MM.1S (cell line): ENCODE data around the gene PBX3.
"Not testable (repeated sequence)": the region's sequence is repeated elsewhere in the genome, so short reads cannot be mapped to it uniquely, and the experiment has no call there.

ENCODE experiments used
- DNase-seq: peaks from one replicate; pipeline ENCODE4 v3.0.0-alpha.2; 2015
- H2AFZ ChIP-seq: fragments of 300-600 bp; sonication (generic); 2 replicates; pipeline ENCODE4 v1.6.0; 2016; ENCODE audit warnings: antibody characterized with exemption, low read length
- H3F3A ChIP-seq: fragments of 300-600 bp; sonication (generic); 2 replicates; pipeline ENCODE4 v1.6.1; 2016; ENCODE audit warnings: mild to moderate bottlenecking, antibody characterized with exemption, low read length, moderate library complexity, mixed read lengths; ENCODE audit not compliant: insufficient read depth
- H3K27ac ChIP-seq: fragments of 300-600 bp; sonication (generic); 2 replicates; pipeline ENCODE4 v1.5.1; 2016; ENCODE audit warnings: mild to moderate bottlenecking, low read length
- H3K27me3 ChIP-seq: fragments of 300-600 bp; sonication (generic); replicated peaks from 2 replicates; pipeline ENCODE4 v1.6.0; 2016; ENCODE audit warnings: low read length; ENCODE audit not compliant: insufficient read depth
- H3K36me3 ChIP-seq: fragments of 300-600 bp; sonication (generic); replicated peaks from 2 replicates; pipeline ENCODE4 v1.6.1; 2016; ENCODE audit warnings: mild to moderate bottlenecking, low read length, mixed read lengths; ENCODE audit not compliant: insufficient read depth
- H3K4me1 ChIP-seq: fragments of 300-600 bp; sonication (generic); 2 replicates; pipeline ENCODE4 v1.6.1; 2016; ENCODE audit warnings: low read length, mixed read lengths
- H3K4me2 ChIP-seq: fragments of 300-600 bp; sonication (generic); 2 replicates; pipeline ENCODE4 v1.6.0; 2016; ENCODE audit warnings: low read depth, low read length
- H3K4me3 ChIP-seq: fragments of 300-600 bp; sonication (generic); 2 replicates; pipeline ENCODE4 v1.5.1; 2016; ENCODE audit warnings: low read length, mixed read lengths
- H3K79me2 ChIP-seq: fragments of 300-600 bp; sonication (generic); 2 replicates; pipeline ENCODE4 v1.6.1; 2016; ENCODE audit warnings: mixed run types, low read length, mixed read lengths
- H3K9ac ChIP-seq: fragments of 300-600 bp; sonication (generic); 2 replicates; pipeline ENCODE4 v1.6.1; 2016; ENCODE audit warnings: low read length, mixed read lengths
- H3K9me2 ChIP-seq: fragments of 300-600 bp; sonication (generic); replicated peaks from 2 replicates; pipeline ENCODE4 v1.6.1; 2016; ENCODE audit warnings: mild to moderate bottlenecking, low read length, mixed read lengths; ENCODE audit not compliant: insufficient read depth
- H3K9me3 ChIP-seq: fragments of 300-600 bp; sonication (generic); replicated peaks from 2 replicates; pipeline ENCODE4 v1.6.1; 2016; ENCODE audit warnings: mild to moderate bottlenecking, low read length, mixed read lengths; ENCODE audit not compliant: insufficient read depth
- H4K20me1 ChIP-seq: fragments of 300-600 bp; sonication (generic); 2 replicates; pipeline ENCODE4 v1.6.1; 2016; ENCODE audit warnings: mild to moderate bottlenecking, low read length, moderate library complexity, mixed read lengths; ENCODE audit not compliant: insufficient read depth
- CTCF ChIP-seq: fragments of 300-600 bp; sonication (generic); IDR thresholded peaks from 2 replicates; pipeline ENCODE4 v1.5.1; 2016; ENCODE audit warnings: antibody characterized with exemption, low read length, mixed read lengths
- EZH2 ChIP-seq: fragments of 300-600 bp; sonication (generic); optimal IDR thresholded peaks from 2 replicates; pipeline ENCODE3; 2017; ENCODE audit warnings: low read depth, mild to moderate bottlenecking, antibody characterized with exemption, low read length, mixed read lengths
- EZH2phosphoT487 ChIP-seq: fragments of 300-600 bp; sonication (generic); IDR thresholded peaks from 2 replicates; pipeline ENCODE4 v1.6.1; 2018; ENCODE audit warnings: antibody characterized with exemption, low read length

The PBX3 gene

DNA sequence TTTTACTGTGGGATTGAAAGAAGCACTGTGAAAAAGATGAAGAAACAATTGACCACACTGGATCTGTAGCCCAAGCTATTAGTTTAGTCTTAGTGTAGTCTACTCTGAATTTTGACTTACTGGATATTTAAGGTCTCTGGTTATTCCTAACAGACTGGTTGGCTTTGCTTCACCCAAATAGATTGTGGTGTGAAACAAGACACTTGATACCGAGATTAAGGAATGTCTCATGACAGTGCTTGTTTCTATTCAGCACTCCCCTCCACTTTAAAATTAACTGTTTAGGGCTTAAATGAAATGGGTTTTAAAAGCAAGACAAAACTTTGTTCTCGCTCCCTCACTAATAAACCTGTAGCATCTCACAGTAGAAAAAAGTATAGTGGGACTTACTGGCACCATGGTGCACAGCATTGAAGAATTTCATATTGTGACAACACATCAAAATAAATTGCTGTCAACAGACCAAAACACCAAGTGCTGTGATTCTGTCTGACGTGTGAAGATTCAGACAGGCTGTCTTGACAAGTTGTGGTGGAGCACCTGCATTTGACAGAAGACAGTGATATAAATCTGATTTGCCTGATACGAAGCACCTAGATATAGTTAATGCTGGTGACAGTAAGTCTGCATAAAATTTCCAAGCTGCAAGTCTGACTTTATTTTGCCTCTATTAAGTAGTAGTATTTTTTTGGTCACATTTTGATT, 73.1 kb downstream of the PBX3 start:
- Histone ChIP-seq H3K27ac (peak overlapping the region; percentile 70), H3K4me1 (peaks cover 30% of the 10 kb centered on the region), H3K27me3 (no peaks in the 10 kb centered on the region), H3K9ac (peak overlapping the region; percentile 58), H3K4me2 (peak overlapping the region; percentile 54), H4K20me1 (no peaks in the 10 kb centered on the region), H3K4me3 (peak overlapping the region; percentile 43), H3K79me2 (no peaks in the 10 kb centered on the region), H3K9me3 (no peaks in the 10 kb centered on the region), H3F3A (peaks cover 9% of the 10 kb centered on the region), H3K36me3 (no peaks in the 10 kb centered on the region), H2AFZ (no peak overlapping the region), H3K9me2 (no peaks in the 10 kb centered on the region)
- TF ChIP-seq EZH2 (no peak), CTCF (no peak), EZH2phosphoT487 (no peak)
- DNase-seq: peak; percentile 75

- Histone ChIP-seq H3K9me3 (no peaks in the 10 kb centered on the region), H3K27me3 (no peaks in the 10 kb centered on the region), H3K9me2 (no peaks in the 10 kb centered on the region), H4K20me1 (no peaks in the 10 kb centered on the region), H3K79me2 (no peaks in the 10 kb centered on the region), H3K36me3 (no peaks in the 10 kb centered on the region), H3K4me1 (peaks cover 27% of the 10 kb centered on the region), H3K4me3 (peak overlapping the region; percentile 43), H3F3A (peaks cover 9% of the 10 kb centered on the region), H2AFZ (no peak overlapping the region), H3K27ac (peak overlapping the region; percentile 70), H3K4me2 (peak overlapping the region; percentile 54), H3K9ac (peak overlapping the region; percentile 58)
- DNase-seq: peak; percentile 51
- TF ChIP-seq EZH2 (no peak), EZH2phosphoT487 (no peak), CTCF (no peak)
Observed at GRCh38 chr9:125821078-125821477, 73.9 kb downstream of the PBX3 start.

GRCh38 chr9:125822160-125822559, 75.0 kb downstream of the PBX3 start:
- no peaks in the 10 kb centered on the region for H3K27me3 ChIP-seq
- H3K9me2 ChIP-seq: no peaks in the 10 kb centered on the region
- H3F3A ChIP-seq: peaks cover 9% of the 10 kb centered on the region
- H3K79me2 ChIP-seq: no peaks in the 10 kb centered on the region
- no peaks in the 10 kb centered on the region for H3K36me3 ChIP-seq
- no peak overlapping the region for H3K4me3 ChIP-seq
- no peak overlapping the region for H3K4me2 ChIP-seq
- no peaks in the 10 kb centered on the region for H3K9me3 ChIP-seq
- no peak overlapping the region for H2AFZ ChIP-seq
- peaks cover 27% of the 10 kb centered on the region for H3K4me1 ChIP-seq
- H3K27ac ChIP-seq: no peak overlapping the region
- no peak overlapping the region for H3K9ac ChIP-seq
- H4K20me1 ChIP-seq: no peaks in the 10 kb centered on the region
- no peak for DNase-seq
- no peak for TF ChIP-seq EZH2phosphoT487

DNA sequence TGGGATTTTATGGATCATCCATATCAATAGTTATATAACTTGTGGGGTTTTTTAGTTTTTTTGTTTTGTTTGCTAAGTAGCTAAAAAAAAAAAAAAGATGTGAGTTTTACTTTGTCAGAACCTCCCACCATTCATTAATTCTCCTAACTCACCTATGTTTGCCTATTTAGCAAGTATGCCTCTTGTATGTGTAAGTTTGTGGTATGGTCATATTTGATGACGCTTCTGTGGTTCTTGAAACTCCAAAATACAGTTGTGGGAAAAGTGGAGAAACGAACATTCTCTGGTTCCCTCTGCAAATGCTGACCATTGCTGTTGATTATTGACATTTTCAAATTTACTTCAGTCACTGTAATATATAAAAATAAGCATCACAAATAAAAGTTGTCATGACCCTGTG, 75.7 kb downstream of the PBX3 start:
- Histone ChIP-seq H2AFZ (no peak overlapping the region), H3K4me2 (no peak overlapping the region), H3K4me3 (no peak overlapping the region), H3K9ac (no peak overlapping the region), H3K9me2 (no peaks in the 10 kb centered on the region), H3F3A (peaks cover 9% of the 10 kb centered on the region), H3K79me2 (no peaks in the 10 kb centered on the region), H3K27ac (no peak overlapping the region), H3K36me3 (no peaks in the 10 kb centered on the region), H3K27me3 (no peaks in the 10 kb centered on the region), H4K20me1 (no peaks in the 10 kb centered on the region), H3K9me3 (0 out of 2 replicates have a peak, but pooled peaks cover 5% of the 10 kb centered on the region), H3K4me1 (peaks cover 27% of the 10 kb centered on the region)
- DNase-seq: no peak
- TF ChIP-seq EZH2 (no peak), EZH2phosphoT487 (no peak), CTCF (no peak)

- H3K4me3 ChIP-seq, H4K20me1 ChIP-seq, H3F3A ChIP-seq, H2AFZ ChIP-seq, H3K4me2 ChIP-seq, H3K27me3 ChIP-seq, H3K27ac ChIP-seq, H3K79me2 ChIP-seq, H3K36me3 ChIP-seq, H3K9me3 ChIP-seq, H3K9me2 ChIP-seq, H3K9ac ChIP-seq: not testable (repeated sequence)
- DNase-seq: peak; percentile 71
- H3K4me1 ChIP-seq: peaks cover 27% of the 10 kb centered on the region
Observed at GRCh38 chr9:125823874-125824406, 76.8 kb downstream of the PBX3 start.
